Measurements from ENCODE around the gene GM2A. TPM values are rescaled to one million over a fixed set of nuclear protein-coding genes. Genes with fewer than 3 reads are reported as not detected.

Gene GM2A
- total and polyA plus RNA-seq, 9 of the 15 experiments (the other 6 are each of a cell fraction or from before 2014, with no cell fraction given), result 5.8 to 36.0 (median 10.0) TPM

- no peaks in the 10 kb centered on the region for H3K4me1 ChIP-seq (replicated peaks in 1 of 2; ENCODE audit: control insufficient read depth in 2 of 2, insufficient read depth in 2 of 2, low read length in 2 of 2)
- H3K4me3 ChIP-seq, result no peak overlapping the region
- TF ChIP-seq ARHGAP35 (IDR thresholded peaks at IDR 0.05; ENCODE audit: partially characterized antibody) (no peak), ESRRB (CRISPR knock-in tag; IDR thresholded peaks at IDR 0.05; ENCODE audit: borderline replicate concordance) (no peak), BACH1 (tag; IDR thresholded peaks at IDR 0.05) (no peak), ZNF507 (tag; conservative IDR thresholded peaks at IDR 0.05) (no peak), ZBTB33 (CRISPR knock-in tag; IDR thresholded peaks at IDR 0.05) (no peak)
- H3K27me3 ChIP-seq (ENCODE audit: control insufficient read depth in 2 of 2, insufficient read depth in 2 of 2, low read length in 2 of 2), result peaks cover 0 to 5% of the 10 kb centered on the region in 2 experiments; a peak in 1 of 5 replicates
- H3K27ac ChIP-seq (ENCODE audit: extremely low read depth, low read depth, low read length), result no peak overlapping the region
- H3K9me1 ChIP-seq (ENCODE audit: control insufficient read depth, insufficient read depth, low read length), result no peaks in the 10 kb centered on the region
- in situ Hi-C loops (cut with MboI), result no loop called here
- ATAC-seq, result no peak
- ChIA-PET CTCF (ENCODE audit: low intra/inter-chr PET ratio) (no interaction called here), POLR2A (interaction anchor here (0.6 kb wide), 1 partner anchor 7 kb away, joined by 3 read pairs; no protein-coding TSS in a partner anchor)
- H3K9me3 ChIP-seq (replicated peaks; ENCODE audit: control insufficient read depth, insufficient read depth, low read depth, low read length), result no peaks in the 10 kb centered on the region
- H3K36me3 ChIP-seq (ENCODE audit: control insufficient read depth, insufficient read depth, low read length), result no peaks in the 10 kb centered on the region
- 2% methylated on average over 5 of the region's 5 CpGs for WGBS (ENCODE audit: insufficient coverage, low coverage, missing lambda C conversion rate)
- no peak for DNase-seq (ENCODE audit: extremely low read depth in 1 of 4, low spot score in 3 of 4)
- intact Hi-C loops (cut with micrococcal nuclease), result no loop called here
- no peak for FAIRE-seq
- no peak overlapping the region for H2AFZ ChIP-seq (ENCODE audit: low read depth, low read length)
- H3K79me2 ChIP-seq (ENCODE audit: control insufficient read depth, insufficient read depth, low read length), result no peaks in the 10 kb centered on the region
- BruUV-seq (replicated peaks), result no TSS peak
- no peak overlapping the region for H3K4me2 ChIP-seq (ENCODE audit: insufficient read depth, low read length)
- H3K9ac ChIP-seq (ENCODE audit: insufficient read depth in 1 of 2, low read depth in 2 of 2, low read length in 2 of 2), result no peak overlapping the region
- no peaks in the 10 kb centered on the region for H4K20me1 ChIP-seq (replicated peaks; ENCODE audit: control insufficient read depth, insufficient read depth, low read length)
Measured at GRCh38 chr5:151312756-151313324, 59.9 kb downstream of the GM2A start.
